Effector memory CD4-positive, alpha-beta T cell (primary cell): ENCODE results near the gene DNAJB13.
"Not testable (repeated sequence)": the region's sequence is repeated elsewhere in the genome, so short reads cannot be mapped to it uniquely, and the experiment has no call there.

Source experiments
- DNase-seq, 3 donors: peaks; one replicate each; pipeline ENCODE4 v3.0.0-alpha.2; 2020
- H3K27ac ChIP-seq: 2 replicates; pipeline ENCODE4 v1.7.0; 2013; ENCODE audit warnings: mild to moderate bottlenecking, low read length, moderate library complexity; ENCODE audit not compliant: insufficient read depth, poor library complexity, severe bottlenecking
- H3K27me3 ChIP-seq: replicated peaks from 2 replicates; pipeline ENCODE4 v1.7.0; 2013; ENCODE audit warnings: mild to moderate bottlenecking, low read length; ENCODE audit not compliant: insufficient read depth, control insufficient read depth, poor library complexity, severe bottlenecking
- H3K36me3 ChIP-seq: 2 replicates; pipeline ENCODE4 v1.7.0; 2013; ENCODE audit warnings: mild to moderate bottlenecking, low read length, moderate library complexity; ENCODE audit not compliant: control insufficient read depth, insufficient read depth
- H3K4me1 ChIP-seq: 2 replicates; pipeline ENCODE4 v1.7.0; 2013; ENCODE audit warnings: low read length, mild to moderate bottlenecking; ENCODE audit not compliant: control insufficient read depth, insufficient read depth, poor library complexity, severe bottlenecking
- H3K4me3 ChIP-seq: 2 replicates; pipeline ENCODE4 v1.7.0; 2013; ENCODE audit warnings: low read length, low read depth, mild to moderate bottlenecking; ENCODE audit not compliant: insufficient read depth, poor library complexity, severe bottlenecking
- H3K9me3 ChIP-seq: 2 replicates; pipeline ENCODE4 v1.7.0; 2013; ENCODE audit warnings: mild to moderate bottlenecking, low read length, moderate library complexity; ENCODE audit not compliant: control insufficient read depth

The DNAJB13 gene

GRCh38 chr11:73931951-73932350 lies 18.9 kb upstream of the DNAJB13 start:
- no peaks in the 10 kb centered on the region for H3K4me1 ChIP-seq
- DNase-seq: no peak
- no peaks in the 10 kb centered on the region for H3K27me3 ChIP-seq
- no peaks in the 10 kb centered on the region for H3K9me3 ChIP-seq
- peaks cover 25% of the 10 kb centered on the region for H3K36me3 ChIP-seq
- no peak overlapping the region for H3K4me3 ChIP-seq
- no peak overlapping the region for H3K27ac ChIP-seq

GRCh38 chr11:73932781-73933180 lies 18.0 kb upstream of the DNAJB13 start:
- no peak for DNase-seq
- no peak overlapping the region for H3K4me3 ChIP-seq
- no peaks in the 10 kb centered on the region for H3K9me3 ChIP-seq
- H3K4me1 ChIP-seq: no peaks in the 10 kb centered on the region
- no peaks in the 10 kb centered on the region for H3K27me3 ChIP-seq
- H3K27ac ChIP-seq: no peak overlapping the region
- peaks cover 18% of the 10 kb centered on the region for H3K36me3 ChIP-seq

DNA sequence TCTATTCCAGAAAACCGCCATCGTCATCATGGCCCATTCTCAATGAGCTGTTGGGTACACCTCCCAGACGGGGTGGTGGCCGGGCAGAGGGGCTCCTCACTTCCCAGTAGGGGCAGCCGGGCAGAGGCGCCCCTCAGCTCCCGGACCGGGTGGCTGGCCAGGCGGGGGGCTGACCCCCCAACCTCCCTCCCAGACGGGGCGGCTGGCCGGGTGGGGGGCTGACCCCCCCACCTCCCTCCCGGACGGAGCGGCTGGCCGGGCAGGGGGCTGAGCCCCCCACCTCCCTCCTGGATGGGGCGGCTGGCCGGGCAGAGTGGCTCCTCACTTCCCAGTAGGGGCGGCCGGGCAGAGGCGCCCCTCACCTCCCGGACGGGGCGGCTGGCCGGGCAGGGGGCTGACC lies 14.8 kb upstream of the DNAJB13 start:
- not testable (repeated sequence) for H3K27me3 ChIP-seq, H3K9me3 ChIP-seq, H3K36me3 ChIP-seq, DNase-seq, H3K27ac ChIP-seq, H3K4me1 ChIP-seq, H3K4me3 ChIP-seq

GRCh38 chr11:73939096-73939495 lies 11.7 kb upstream of the DNAJB13 start:
- no peak overlapping the region for H3K27ac ChIP-seq
- H3K4me1 ChIP-seq: no peaks in the 10 kb centered on the region
- no peak for DNase-seq
- no peak overlapping the region for H3K4me3 ChIP-seq
- H3K27me3 ChIP-seq: no peaks in the 10 kb centered on the region
- no peaks in the 10 kb centered on the region for H3K36me3 ChIP-seq
- no peaks in the 10 kb centered on the region for H3K9me3 ChIP-seq

GRCh38 chr11:73940801-73941570 lies 9.8 kb upstream of the DNAJB13 start:
- H3K27me3 ChIP-seq: no peaks in the 10 kb centered on the region
- no peaks in the 10 kb centered on the region for H3K4me1 ChIP-seq
- no peaks in the 10 kb centered on the region for H3K9me3 ChIP-seq
- H3K36me3 ChIP-seq: no peaks in the 10 kb centered on the region
- H3K4me3 ChIP-seq: no peak overlapping the region
- DNase-seq: no peak
- no peak overlapping the region for H3K27ac ChIP-seq

DNA sequence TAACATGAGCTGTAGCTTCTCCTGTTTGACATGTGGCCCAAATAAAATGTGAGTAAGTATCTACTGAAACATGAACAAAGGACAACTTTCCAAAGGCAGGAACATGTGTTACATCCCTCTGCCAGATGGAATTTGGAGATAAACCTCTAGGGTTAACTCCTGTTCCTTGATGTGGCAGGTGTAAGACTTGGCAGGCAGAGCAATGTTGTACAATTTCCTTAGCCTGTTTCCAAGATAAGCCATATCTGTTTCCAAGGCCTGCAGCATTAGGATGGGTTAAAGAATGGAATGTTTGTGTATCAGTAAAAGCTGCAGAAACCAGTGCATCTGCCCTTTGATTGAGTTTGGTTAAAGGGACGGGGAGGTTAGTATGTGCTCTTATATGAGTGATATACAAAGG lies 8.8 kb upstream of the DNAJB13 start:
- H3K9me3 ChIP-seq: no peaks in the 10 kb centered on the region
- no peak overlapping the region for H3K4me3 ChIP-seq

DNA sequence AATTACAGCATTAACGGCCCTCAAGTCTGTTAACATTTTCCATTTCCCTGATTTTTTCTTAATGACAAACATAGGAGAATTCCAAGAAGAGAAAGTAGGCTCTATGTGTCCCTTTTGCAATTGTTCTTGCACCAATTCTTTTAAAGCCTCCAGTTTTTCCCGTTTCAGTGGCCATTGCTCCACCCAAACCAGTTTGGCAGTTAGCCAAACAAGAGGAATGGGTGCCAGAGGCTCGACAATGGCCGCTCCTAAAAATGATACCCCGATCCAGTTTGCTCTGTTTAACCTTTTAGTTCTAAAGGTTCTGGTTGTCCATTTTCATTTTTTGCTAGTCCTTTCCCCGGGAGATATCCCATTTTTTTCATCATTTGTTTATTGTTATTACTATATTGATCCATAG lies 6.7 kb upstream of the DNAJB13 start:
- H3K27ac ChIP-seq: no peak overlapping the region
- no peak for DNase-seq
- no peaks in the 10 kb centered on the region for H3K9me3 ChIP-seq
- H3K4me3 ChIP-seq: no peak overlapping the region
- H3K27me3 ChIP-seq: no peaks in the 10 kb centered on the region
- H3K4me1 ChIP-seq: no peaks in the 10 kb centered on the region
- H3K36me3 ChIP-seq: no peaks in the 10 kb centered on the region

More for the DNA sequence above, 8.8 kb upstream of the DNAJB13 start:
- Histone ChIP-seq H3K36me3 (no peaks in the 10 kb centered on the region), H3K27ac (no peak overlapping the region), H3K4me1 (no peaks in the 10 kb centered on the region), H3K27me3 (no peaks in the 10 kb centered on the region)
- no peak for DNase-seq

- H3K36me3 ChIP-seq: no peaks in the 10 kb centered on the region
- no peak for DNase-seq
Observed at GRCh38 chr11:73944901-73945300, 5.9 kb upstream of the DNAJB13 start.

DNA sequence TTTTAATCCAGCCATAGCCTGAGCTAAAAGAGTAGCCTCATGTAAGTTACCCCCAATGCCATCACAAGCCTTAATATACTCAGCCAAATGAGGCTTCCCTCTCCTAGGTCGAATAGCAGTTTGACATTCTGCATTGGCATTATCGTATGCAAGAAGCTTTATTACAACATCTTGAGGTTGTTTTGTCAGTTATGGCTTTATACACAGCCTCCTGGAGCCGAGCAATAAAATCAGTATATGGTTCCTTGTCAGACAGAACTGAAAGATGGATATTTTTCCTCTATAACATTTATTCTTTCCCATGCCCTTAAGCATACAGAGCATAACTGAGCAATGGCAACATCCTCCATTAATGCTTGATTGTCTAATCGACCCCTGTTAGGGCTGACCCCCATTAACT lies 5.4 kb upstream of the DNAJB13 start:
- H3K27me3 ChIP-seq: no peaks in the 10 kb centered on the region
- H3K9me3 ChIP-seq: no peaks in the 10 kb centered on the region
- H3K27ac ChIP-seq: no peak overlapping the region
- no peaks in the 10 kb centered on the region for H3K36me3 ChIP-seq
- no peak overlapping the region for H3K4me3 ChIP-seq
- no peaks in the 10 kb centered on the region for H3K4me1 ChIP-seq
- DNase-seq: no peak

More at GRCh38 chr11:73944901-73945300, 5.9 kb upstream of the DNAJB13 start:
- no peaks in the 10 kb centered on the region for H3K27me3 ChIP-seq
- no peaks in the 10 kb centered on the region for H3K9me3 ChIP-seq
- H3K4me1 ChIP-seq: no peaks in the 10 kb centered on the region
- no peak overlapping the region for H3K27ac ChIP-seq
- H3K4me3 ChIP-seq: no peak overlapping the region

DNA sequence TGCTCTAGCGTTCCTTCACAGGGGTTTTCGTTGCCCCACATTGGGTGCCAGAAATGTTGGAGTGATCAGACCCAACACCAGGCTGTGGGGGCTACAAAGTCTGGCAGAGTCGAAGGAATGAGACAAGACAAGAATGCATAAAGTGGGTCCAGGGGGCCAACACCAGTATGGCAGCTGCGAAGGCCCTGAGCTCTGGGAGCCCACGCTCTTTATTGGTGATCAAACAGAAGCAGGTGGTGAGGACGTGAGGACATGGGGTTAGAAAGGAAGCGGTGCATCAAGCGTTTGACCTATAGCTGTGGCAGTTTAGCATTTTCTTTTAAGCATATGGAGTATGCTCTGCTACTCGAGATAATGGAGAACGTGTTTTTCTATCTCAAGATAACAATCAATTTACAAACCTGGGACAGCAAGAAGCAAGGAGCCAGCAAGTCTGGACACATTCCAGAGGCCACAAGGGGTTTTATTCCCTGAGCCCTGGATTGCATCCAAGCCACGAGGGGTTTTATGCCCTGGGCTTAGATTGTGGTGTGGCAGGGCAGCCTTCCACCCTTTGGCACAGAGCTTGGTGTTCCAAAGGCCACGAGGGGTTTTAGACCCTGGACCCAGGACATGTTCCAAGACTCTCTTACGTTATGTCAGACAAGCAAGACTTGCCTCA lies 3.9 kb upstream of the DNAJB13 start:
- no peak for DNase-seq
- no peaks in the 10 kb centered on the region for H3K4me1 ChIP-seq
- H3K9me3 ChIP-seq: no peaks in the 10 kb centered on the region
- H3K36me3 ChIP-seq: no peaks in the 10 kb centered on the region
- H3K27ac ChIP-seq: no peak overlapping the region
- H3K4me3 ChIP-seq: no peak overlapping the region
- no peaks in the 10 kb centered on the region for H3K27me3 ChIP-seq
